Loucy (cell line): Measurements from ENCODE around the gene PEX5L.

Source experiments
- H2AFZ ChIP-seq: fragments of 200-600 bp; sonication (generic); 2 replicates; pipeline ENCODE4 v1.6.0; 2016; ENCODE audit warnings: antibody characterized with exemption, mild to moderate bottlenecking, low read length, moderate library complexity
- H3F3A ChIP-seq: fragments of 200-600 bp; 2 replicates; pipeline ENCODE4 v1.6.0; 2016; ENCODE audit warnings: antibody characterized with exemption, low read depth, mild to moderate bottlenecking
- H3K27me3 ChIP-seq: fragments of 200-600 bp; sonication (generic); 2 replicates; pipeline ENCODE4 v1.6.1; 2014; ENCODE audit warnings: low read length, mild to moderate bottlenecking; ENCODE audit not compliant: insufficient read depth, poor library complexity, severe bottlenecking
- H3K36me3 ChIP-seq: fragments of 200-600 bp; sonication (generic); 2 replicates; pipeline ENCODE4 v1.6.1; 2016; ENCODE audit warnings: low read length; ENCODE audit not compliant: insufficient read depth
- H3K4me1 ChIP-seq: fragments of 200-600 bp; sonication (generic); 2 replicates; pipeline ENCODE4 v1.5.1; 2014; ENCODE audit warnings: low read length, mild to moderate bottlenecking; ENCODE audit not compliant: insufficient read depth, poor library complexity, severe bottlenecking
- H3K4me2 ChIP-seq: fragments of 200-600 bp; sonication (generic); 2 replicates; pipeline ENCODE4 v1.6.0; 2014; ENCODE audit warnings: antibody characterized with exemption, low read length, low read depth, mild to moderate bottlenecking; ENCODE audit not compliant: poor library complexity, severe bottlenecking
- H3K4me3 ChIP-seq: fragments of 200-600 bp; sonication (generic); 2 replicates; pipeline ENCODE4 v1.5.1; 2014; ENCODE audit warnings: low read length, mild to moderate bottlenecking, mixed read lengths; ENCODE audit not compliant: poor library complexity, severe bottlenecking
- H3K79me2 ChIP-seq: fragments of 200-600 bp; sonication (generic); 2 replicates; pipeline ENCODE4 v1.6.1; 2014; ENCODE audit warnings: low read length; ENCODE audit not compliant: insufficient read depth
- H3K9ac ChIP-seq: fragments of 200-600 bp; sonication (generic); 2 replicates; pipeline ENCODE4 v1.6.0; 2014; ENCODE audit warnings: mild to moderate bottlenecking, low read depth, low read length, moderate library complexity; ENCODE audit not compliant: poor library complexity, severe bottlenecking
- H3K9me2 ChIP-seq: fragments of 200-600 bp; sonication (generic); replicated peaks from 2 replicates; pipeline ENCODE4 v1.6.1; 2016; ENCODE audit warnings: low read depth, low read length, mixed read lengths
- H3K9me3 ChIP-seq: fragments of 200-600 bp; sonication (generic); 2 replicates; pipeline ENCODE4 v1.6.1; 2014; ENCODE audit warnings: mild to moderate bottlenecking, antibody characterized with exemption, low read length, low read depth; ENCODE audit not compliant: insufficient read depth
- H4K20me1 ChIP-seq: fragments of 200-600 bp; sonication (generic); 2 replicates; pipeline ENCODE4 v1.6.0; 2014; ENCODE audit warnings: antibody characterized with exemption, low read length, mild to moderate bottlenecking; ENCODE audit not compliant: insufficient read depth, poor library complexity, severe bottlenecking
- CTCF ChIP-seq: fragments of 200-600 bp; sonication (generic); conservative IDR thresholded peaks from 2 replicates; pipeline ENCODE4 v1.5.1; 2014; ENCODE audit warnings: mild to moderate bottlenecking, antibody characterized with exemption, low read length
- EZH2phosphoT487 ChIP-seq: fragments of 200-600 bp; IDR thresholded peaks from 2 replicates; pipeline ENCODE4 v1.6.1; 2018; ENCODE audit warnings: antibody characterized with exemption, mild to moderate bottlenecking, moderate library complexity, borderline replicate concordance

Gene PEX5L

GRCh38 chr3:180048103-180048502 lies 11.4 kb upstream of the PEX5L start:
- TF ChIP-seq CTCF (no peak), EZH2phosphoT487 (no peak)
- H3K27me3 ChIP-seq: no peaks in the 10 kb centered on the region
- no peak overlapping the region for H3K4me2 ChIP-seq
- H3K4me3 ChIP-seq: no peak overlapping the region
- no peaks in the 10 kb centered on the region for H3K9me2 ChIP-seq
- H3K9ac ChIP-seq: no peak overlapping the region
- no peaks in the 10 kb centered on the region for H3K79me2 ChIP-seq
- H3F3A ChIP-seq: no peaks in the 10 kb centered on the region; the same call in 1 of the 2 replicates
- no peaks in the 10 kb centered on the region for H3K36me3 ChIP-seq
- no peaks in the 10 kb centered on the region for H4K20me1 ChIP-seq
- H3K4me1 ChIP-seq: peaks cover 4% of the 10 kb centered on the region
- peak overlapping the region; percentile 47; the same call in 1 of the 2 replicates for H2AFZ ChIP-seq
- H3K9me3 ChIP-seq: no peaks in the 10 kb centered on the region

GRCh38 chr3:180040966-180041365 lies 4.2 kb upstream of the PEX5L start:
- peaks cover 5% of the 10 kb centered on the region for H3K4me1 ChIP-seq
- no peaks in the 10 kb centered on the region; the same call in 1 of the 2 replicates for H3F3A ChIP-seq
- no peak for TF ChIP-seq EZH2phosphoT487
- no peak for TF ChIP-seq CTCF
- H2AFZ ChIP-seq: no peak overlapping the region
- H3K79me2 ChIP-seq: no peaks in the 10 kb centered on the region
- H3K9ac ChIP-seq: no peak overlapping the region
- H4K20me1 ChIP-seq: no peaks in the 10 kb centered on the region
- no peak overlapping the region for H3K4me3 ChIP-seq
- H3K9me3 ChIP-seq: no peaks in the 10 kb centered on the region
- H3K36me3 ChIP-seq: no peaks in the 10 kb centered on the region
- no peak overlapping the region for H3K4me2 ChIP-seq
- H3K27me3 ChIP-seq: no peaks in the 10 kb centered on the region
- no peaks in the 10 kb centered on the region for H3K9me2 ChIP-seq

GRCh38 chr3:180036092-180036670 lies 556 bp downstream of the PEX5L start:
- Histone ChIP-seq H3K36me3 (no peaks in the 10 kb centered on the region), H3K79me2 (no peaks in the 10 kb centered on the region), H4K20me1 (no peaks in the 10 kb centered on the region), H3K4me1 (peaks cover 6% of the 10 kb centered on the region), H3K4me3 (peak overlapping the region; percentile 69), H3K27me3 (no peaks in the 10 kb centered on the region), H3K9me2 (no peaks in the 10 kb centered on the region), H3K4me2 (peak overlapping the region; percentile 79), H2AFZ (no peak overlapping the region), H3K9me3 (no peaks in the 10 kb centered on the region), H3K9ac (no peak overlapping the region), H3F3A (no peaks in the 10 kb centered on the region)
- TF ChIP-seq EZH2phosphoT487 (no peak), CTCF (no peak)
